Subcutaneous preadipocyte (primary cell): Measurements from ENCODE around the gene FAM149B1. TPM values are rescaled to one million over a fixed set of nuclear protein-coding genes. Genes with fewer than 3 reads are reported as not detected.

Experiments used
- small RNA-seq: library from RNA; depleted of rRNA; stranded (forward); fragments of <200 nt; gene quantifications from one replicate; pipeline ENCODE3, GENCODE V24; 2012
- total RNA-seq: library from RNA; depleted of rRNA; stranded (reverse); fragments of >200 nt; gene quantifications from 2 replicates; pipeline ENCODE4 v1.2.3, GENCODE V29; 2012

Gene FAM149B1
- 22.9 and 23.5 TPM in 2 replicates for total RNA-seq

GRCh38 chr10:73167783-73168464 is at the start of gene FAM149B1, which contains the start of gene ECD:
FAM149B1 (plus strand) TSS chr10:73168119; CDS start chr10:73168340, 221 bp downstream.
ECD (minus strand) TSS chr10:73168008; CDS start chr10:73163937, 4,071 bp downstream.

GRCh38 chr10:73246646-73247508 is 79.0 kb downstream of the FAM149B1 start, which contains the start of gene DNAJC9:
DNAJC9 (minus strand) TSS chr10:73247255; CDS start chr10:73247189, 66 bp downstream.

DNA sequence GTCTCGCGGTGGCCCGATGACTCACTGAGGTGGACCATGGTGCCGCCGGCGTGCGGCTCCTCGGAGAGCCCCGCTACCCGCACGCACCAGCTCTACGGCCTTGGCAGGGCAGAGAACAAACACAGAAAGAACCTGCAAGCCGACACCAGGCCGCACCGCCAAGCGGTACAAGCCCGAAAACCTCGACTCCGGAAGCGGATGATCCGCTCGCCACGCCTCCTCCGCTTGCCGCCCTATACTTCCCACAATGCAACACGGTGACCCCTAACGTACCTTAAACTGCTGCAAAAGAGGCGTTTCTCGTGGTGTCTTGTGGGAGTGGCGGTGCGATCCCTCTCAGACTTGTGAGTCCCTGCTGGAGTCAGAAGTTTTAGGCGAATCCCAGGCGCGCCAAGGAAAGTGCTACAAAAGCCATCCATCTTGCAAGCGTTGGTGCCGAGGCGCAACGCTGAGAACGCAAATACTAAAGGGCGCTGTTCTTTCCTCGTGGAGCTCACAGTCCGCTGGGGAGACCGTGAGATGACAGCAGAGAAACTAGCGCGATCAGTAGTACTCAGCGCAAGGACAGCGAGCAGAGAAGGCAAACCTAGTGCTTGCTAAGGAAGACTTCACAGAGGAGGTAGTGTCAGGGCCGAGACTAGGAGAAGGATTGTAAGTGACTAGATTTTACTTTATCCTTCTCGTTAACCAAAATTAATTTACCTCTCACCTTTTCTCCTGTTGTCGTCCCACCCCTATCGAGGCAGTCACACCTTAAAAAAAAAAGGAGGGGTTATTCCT is 84.7 kb downstream of the FAM149B1 start, which contains the start of gene MRPS16:
Gene MRPS16, minus strand, starts transcription at position 200 of the 780 bp plus-strand sequence. Its CDS starts 162 bp downstream, at position 38.

Small RNA genes lying within 50 kb of the gene (small RNA-seq; reads per million reads assigned to genes)
- not detected for gene RF00019
- gene RNU6-833P, result not detected
- gene SNORA11F, result 940 reads per million, percentile 99 among the genes with 10 or more reads in this experiment

Other genes with a start within 250 kb of the FAM149B1 start
- 0.37 TPM in 1 of 2 replicates, not detected in the other for gene PLA2G12B, start 213.3 kb upstream of the FAM149B1 start, total RNA-seq
- gene P4HA1, start 71.3 kb upstream of the FAM149B1 start, total RNA-seq, result 135 and 144 TPM in 2 replicates
- gene NUDT13, start 57.7 kb upstream of the FAM149B1 start, total RNA-seq, result 1.2 and 2.9 TPM in 2 replicates
- 29.4 and 34.8 TPM in 2 replicates for gene ECD, start 111 bp upstream of the FAM149B1 start, total RNA-seq
- gene DNAJC9, start 79.1 kb downstream of the FAM149B1 start, total RNA-seq, result 24.6 and 35.8 TPM in 2 replicates
- gene MRPS16, start 84.5 kb downstream of the FAM149B1 start, total RNA-seq, result 73.5 and 93.4 TPM in 2 replicates
- gene CFAP70, start 190.7 kb downstream of the FAM149B1 start, total RNA-seq, result 0.39 and 0.73 TPM in 2 replicates
- 116 and 146 TPM in 2 replicates for gene ANXA7, start 245.9 kb downstream of the FAM149B1 start, total RNA-seq